Activated CD8-positive, alpha-beta memory T cell treated with anti-CD3 and anti-CD28 coated beads, Interleukin-2, amount 10 ng/mL, durations not matched to agents 7 days and 5 days (primary cell): Measurements from ENCODE around the gene TMEM131L. TPM values are rescaled to one million over a fixed set of nuclear protein-coding genes. Genes with fewer than 3 reads are reported as not detected.

Source experiments
- ATAC-seq: fragments of 150-1000 bp; cut with Tn5 transposase; one replicate; pipeline ENCODE4 v1.10.0; 2021; ENCODE audit warnings: moderate library complexity
- CTCF ChIA-PET: fragments of 350-600 bp; sonication (Branson Sonifier 250); formaldehyde crosslinking; loops from one replicate; lab custom pipeline; 2021; ENCODE audit warnings: antibody characterized with exemption; lab: Charles Lee
- DNase-seq: peaks from one replicate; pipeline ENCODE4 v3.0.0-alpha.2; 2020
- H3K27ac Mint-ChIP-seq: one replicate; pipeline ENCODE4 v1.8.0; 2021; ENCODE audit warnings: mild to moderate bottlenecking, mixed read lengths
- H3K27me3 Mint-ChIP-seq: one replicate; pipeline ENCODE4 v1.8.0; 2021; ENCODE audit warnings: mixed read lengths
- H3K36me3 Mint-ChIP-seq: one replicate; pipeline ENCODE4 v1.8.0; 2021; ENCODE audit warnings: mild to moderate bottlenecking, mixed read lengths
- H3K4me1 Mint-ChIP-seq: one replicate; pipeline ENCODE4 v1.8.0; 2021; ENCODE audit warnings: mixed read lengths
- H3K4me3 Mint-ChIP-seq: one replicate; pipeline ENCODE4 v1.8.0; 2021; ENCODE audit warnings: mild to moderate bottlenecking, moderate library complexity, mixed read lengths
- H3K9me3 Mint-ChIP-seq: one replicate; pipeline ENCODE4 v1.8.0; 2022; ENCODE audit warnings: low read depth, mixed read lengths
- total RNA-seq, 2 experiments: library from RNA; stranded (reverse); gene quantifications; one replicate each; pipeline ENCODE4 v1.2.3, GENCODE V29; 2021

TMEM131L gene
- total RNA-seq, 2 experiments from 2014 or later: 29.2 to 34.0 TPM

DNA sequence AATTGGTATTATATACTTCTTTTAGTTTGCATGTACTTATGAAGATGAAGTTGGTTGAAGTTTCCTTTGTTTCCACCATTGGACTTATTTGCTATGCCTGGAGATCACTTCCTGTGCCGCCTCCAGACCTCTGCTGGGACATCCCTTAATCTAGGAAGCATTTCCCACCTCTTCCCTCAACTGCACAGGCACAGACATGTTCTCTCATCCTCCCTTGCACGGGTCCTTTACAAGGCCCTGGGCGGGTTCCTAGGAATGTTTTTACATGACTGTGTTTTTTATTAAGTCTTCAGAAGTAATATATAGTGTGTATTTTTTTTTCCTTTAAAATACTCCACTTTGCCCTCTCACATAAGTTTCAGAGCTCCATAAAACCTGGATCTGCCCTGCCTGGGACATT is 51.0 kb downstream of the TMEM131L start:
- H3K9me3 Mint-ChIP-seq: no peaks in the 10 kb centered on the region

DNA sequence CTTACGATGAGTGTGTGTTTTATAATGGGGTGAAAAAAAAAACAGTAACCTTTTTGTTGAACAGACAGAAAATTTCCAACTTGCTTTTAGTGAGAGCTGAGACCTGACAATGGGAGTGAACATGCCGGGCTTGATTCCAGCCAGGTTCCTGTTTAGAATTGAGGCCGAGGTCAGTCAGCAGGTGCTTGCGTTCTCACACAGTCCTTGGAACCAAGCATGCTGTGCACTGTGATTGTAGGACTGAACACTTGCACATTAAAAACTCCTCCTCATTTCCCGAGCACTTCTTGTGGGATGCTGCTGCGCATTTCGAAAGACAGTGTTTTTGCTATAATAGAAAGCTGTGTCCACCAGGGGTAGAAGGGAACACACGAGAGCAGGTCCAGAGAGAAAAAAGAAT is 51.8 kb downstream of the TMEM131L start:
- CTCF ChIA-PET: interaction anchor here (1.0 to 1.7 kb wide), 6 partner anchors 10 to 56 kb away, joined by 3 to 7 read pairs (median 4); no protein-coding TSS in a partner anchor
- DNase-seq (no peak), ATAC-seq (no peak)
- Mint-ChIP-seq H3K9me3 (no peaks in the 10 kb centered on the region), H3K27ac (peak overlapping the region; percentile 86), H3K27me3 (no peaks in the 10 kb centered on the region), H3K36me3 (peaks cover 11% of the 10 kb centered on the region), H3K4me1 (peaks cover 62% of the 10 kb centered on the region), H3K4me3 (peak overlapping the region; percentile 67)

More for the DNA sequence above, 51.0 kb downstream of the TMEM131L start:
- CTCF ChIA-PET: interaction anchor here (1.4 kb wide), 1 partner anchor 19 kb away, joined by 3 read pairs; no protein-coding TSS in a partner anchor
- Mint-ChIP-seq H3K27ac (no peak overlapping the region), H3K4me3 (no peak overlapping the region), H3K36me3 (peaks cover 11% of the 10 kb centered on the region), H3K4me1 (peaks cover 54% of the 10 kb centered on the region), H3K27me3 (no peaks in the 10 kb centered on the region)
- DNase-seq: no peak
- no peak for ATAC-seq

DNA sequence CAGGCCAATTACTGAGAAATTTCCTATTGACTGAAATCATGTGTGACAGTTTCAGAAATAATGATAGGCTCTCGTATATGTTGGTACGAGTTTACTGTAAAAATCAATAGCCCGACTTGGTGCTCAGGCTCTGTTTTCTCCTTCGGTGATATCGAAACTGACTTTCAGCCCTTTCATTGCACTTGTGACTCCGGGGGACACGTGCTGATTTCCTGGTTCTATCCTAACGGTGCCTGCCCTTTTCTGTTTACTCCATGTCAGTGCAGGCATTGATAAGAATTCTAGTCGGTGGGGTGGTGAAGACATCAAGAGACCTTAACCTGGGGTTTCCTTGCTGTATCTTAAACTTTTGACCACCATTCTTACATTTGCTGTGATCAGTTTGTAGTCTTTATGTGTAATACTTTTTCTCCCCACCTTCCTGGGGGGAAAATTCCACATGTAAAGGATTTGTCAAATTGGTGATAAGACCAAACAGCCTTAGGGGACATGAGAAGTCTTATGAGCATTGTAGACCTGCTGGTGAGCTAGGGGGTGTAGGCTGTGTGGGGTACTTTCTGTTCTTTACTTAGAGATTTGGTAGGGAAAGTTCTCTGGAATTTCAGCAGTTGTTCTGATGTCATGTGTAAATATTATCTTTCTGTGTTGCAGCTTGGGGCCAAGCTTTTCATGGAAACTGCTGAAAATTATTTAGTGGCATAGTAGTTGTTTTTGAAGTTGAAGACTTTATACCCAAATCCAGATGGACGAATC is 52.7 kb downstream of the TMEM131L start:
- CTCF ChIA-PET: interaction anchor here (0.7 to 1.7 kb wide), 7 partner anchors 9 to 55 kb away, joined by 3 to 7 read pairs (median 4); no protein-coding TSS in a partner anchor
- H3K4me1 Mint-ChIP-seq: peaks cover 67% of the 10 kb centered on the region
- no peaks in the 10 kb centered on the region for H3K9me3 Mint-ChIP-seq
- H3K36me3 Mint-ChIP-seq: peaks cover 11% of the 10 kb centered on the region
- ATAC-seq (peak; percentile 25), DNase-seq (no peak)
- no peaks in the 10 kb centered on the region for H3K27me3 Mint-ChIP-seq
- H3K4me3 Mint-ChIP-seq: peak overlapping the region; percentile 67
- peak overlapping the region; percentile 86 for H3K27ac Mint-ChIP-seq

DNA sequence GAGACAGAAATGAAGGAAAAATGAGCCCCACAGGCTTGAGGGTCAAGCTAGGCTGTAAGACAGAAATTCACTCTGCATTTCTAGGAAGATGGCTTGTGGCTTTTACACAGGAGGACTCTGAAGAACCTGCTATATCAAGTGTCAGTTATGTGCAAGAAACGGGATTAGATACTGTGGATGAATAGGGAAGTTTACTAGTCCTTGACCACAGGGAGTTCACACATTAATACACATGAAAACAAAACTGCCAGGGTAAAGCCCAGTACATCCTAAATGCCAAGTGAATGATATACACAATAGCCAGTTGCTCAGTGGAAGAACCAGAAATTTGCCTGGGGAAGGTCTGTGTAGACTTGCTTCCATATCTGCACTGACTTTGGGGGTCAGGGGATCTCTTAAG is 53.5 kb downstream of the TMEM131L start:
- Mint-ChIP-seq H3K4me1 (peaks cover 72% of the 10 kb centered on the region), H3K9me3 (no peaks in the 10 kb centered on the region), H3K27ac (peak overlapping the region; percentile 86), H3K27me3 (no peaks in the 10 kb centered on the region), H3K36me3 (peaks cover 13% of the 10 kb centered on the region), H3K4me3 (peak overlapping the region; percentile 67)
- CTCF ChIA-PET: interaction anchor here (0.7 to 1.7 kb wide), 4 partner anchors 12 to 54 kb away, joined by 3 to 7 read pairs (median 4); no protein-coding TSS in a partner anchor
- ATAC-seq (no peak), DNase-seq (no peak)

DNA sequence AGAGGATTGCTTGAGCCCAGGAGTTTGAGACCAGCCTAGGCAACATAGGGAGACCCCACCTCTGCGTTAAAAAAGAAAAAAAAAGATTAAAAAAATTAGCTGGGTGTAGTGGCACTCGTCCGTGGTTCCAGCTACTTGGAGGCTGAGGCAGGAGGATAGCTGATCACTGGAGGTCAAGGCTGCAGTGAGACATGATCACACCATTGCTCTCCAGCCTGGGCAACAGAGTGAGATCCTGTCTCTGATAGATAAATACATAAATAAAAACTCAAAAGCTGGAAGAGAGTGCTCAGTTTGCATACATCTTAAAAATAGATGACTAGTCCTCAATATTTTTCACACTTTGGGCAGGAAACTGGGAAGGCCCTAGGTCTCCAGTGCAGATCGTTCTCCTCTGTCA is 54.1 kb downstream of the TMEM131L start:
- H3K9me3 Mint-ChIP-seq: no peaks in the 10 kb centered on the region
- H3K36me3 Mint-ChIP-seq: peaks cover 13% of the 10 kb centered on the region
- ATAC-seq: no peak
- H3K4me1 Mint-ChIP-seq: peaks cover 77% of the 10 kb centered on the region
- H3K27me3 Mint-ChIP-seq: no peaks in the 10 kb centered on the region
- no peak for DNase-seq
- CTCF ChIA-PET: interaction anchor here (0.7 to 1.3 kb wide), 4 partner anchors 12 to 53 kb away, joined by 3 read pairs; no protein-coding TSS in a partner anchor
- no peak overlapping the region for H3K4me3 Mint-ChIP-seq
- H3K27ac Mint-ChIP-seq: peak overlapping the region; percentile 93

DNA sequence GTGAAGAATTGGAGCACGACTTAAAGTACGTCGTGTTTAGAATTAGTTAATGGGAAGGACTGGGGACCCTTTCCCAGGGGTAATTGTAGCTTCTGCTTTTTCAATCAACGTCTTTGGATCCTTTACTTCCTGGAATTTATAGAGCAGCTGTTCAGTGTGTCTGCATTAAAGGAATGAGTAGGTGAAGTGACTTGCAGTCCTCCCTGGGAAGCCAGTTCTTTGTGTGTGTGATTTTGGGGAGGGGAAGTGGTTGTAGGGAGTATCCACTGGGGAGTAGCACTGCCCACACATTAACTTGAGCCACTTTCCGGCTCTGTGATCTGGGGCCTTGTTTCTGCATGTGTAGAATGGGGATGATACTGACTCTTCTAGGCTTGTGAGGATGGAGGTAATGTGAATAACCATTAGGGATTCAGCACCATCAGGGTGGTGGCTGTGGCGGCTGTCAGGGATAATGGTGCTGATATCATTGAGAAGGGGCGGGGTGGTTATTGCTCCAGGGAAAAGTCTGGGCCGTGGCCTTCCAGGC is 54.7 kb downstream of the TMEM131L start:
- H3K9me3 Mint-ChIP-seq: no peaks in the 10 kb centered on the region
- ATAC-seq: no peak
- H3K27ac Mint-ChIP-seq: peak overlapping the region; percentile 93
- no peaks in the 10 kb centered on the region for H3K27me3 Mint-ChIP-seq
- H3K4me1 Mint-ChIP-seq: peaks cover 80% of the 10 kb centered on the region
- CTCF ChIA-PET: interaction anchor here (0.7 to 1.3 kb wide), 6 partner anchors 11 to 53 kb away, joined by 3 read pairs; no protein-coding TSS in a partner anchor
- H3K4me3 Mint-ChIP-seq: peak overlapping the region; percentile 10
- DNase-seq: no peak
- peaks cover 15% of the 10 kb centered on the region for H3K36me3 Mint-ChIP-seq

DNA sequence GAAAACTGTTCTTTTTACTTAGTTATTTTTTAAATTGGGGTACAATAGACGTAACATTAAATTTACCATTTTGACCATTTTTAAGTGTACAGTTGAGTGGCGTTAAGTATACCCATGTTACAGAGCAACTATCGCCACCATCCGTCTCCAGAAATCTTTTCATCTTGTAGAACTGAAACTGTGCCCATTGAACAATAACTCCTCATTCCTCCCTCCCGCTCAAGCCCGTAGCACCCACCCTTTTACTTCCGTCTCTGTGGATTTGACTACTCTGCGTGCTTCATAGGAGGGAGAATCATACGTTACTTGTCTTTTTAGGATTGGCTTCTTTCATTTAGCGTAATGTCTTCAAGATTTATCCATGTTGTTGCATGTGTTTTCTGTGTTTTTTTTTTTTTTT is 55.3 kb downstream of the TMEM131L start:
- DNase-seq (no peak), ATAC-seq (peak; percentile 7)
- Mint-ChIP-seq H3K36me3 (peaks cover 17% of the 10 kb centered on the region), H3K27ac (peak overlapping the region; percentile 93), H3K4me1 (peaks cover 85% of the 10 kb centered on the region), H3K4me3 (peak overlapping the region; percentile 56), H3K9me3 (peaks cover 2% of the 10 kb centered on the region), H3K27me3 (no peaks in the 10 kb centered on the region)
- CTCF ChIA-PET: interaction anchor here (0.9 to 3.3 kb wide), 11 partner anchors 10 to 54 kb away, joined by 3 to 13 read pairs (median 4); no protein-coding TSS in a partner anchor

DNA sequence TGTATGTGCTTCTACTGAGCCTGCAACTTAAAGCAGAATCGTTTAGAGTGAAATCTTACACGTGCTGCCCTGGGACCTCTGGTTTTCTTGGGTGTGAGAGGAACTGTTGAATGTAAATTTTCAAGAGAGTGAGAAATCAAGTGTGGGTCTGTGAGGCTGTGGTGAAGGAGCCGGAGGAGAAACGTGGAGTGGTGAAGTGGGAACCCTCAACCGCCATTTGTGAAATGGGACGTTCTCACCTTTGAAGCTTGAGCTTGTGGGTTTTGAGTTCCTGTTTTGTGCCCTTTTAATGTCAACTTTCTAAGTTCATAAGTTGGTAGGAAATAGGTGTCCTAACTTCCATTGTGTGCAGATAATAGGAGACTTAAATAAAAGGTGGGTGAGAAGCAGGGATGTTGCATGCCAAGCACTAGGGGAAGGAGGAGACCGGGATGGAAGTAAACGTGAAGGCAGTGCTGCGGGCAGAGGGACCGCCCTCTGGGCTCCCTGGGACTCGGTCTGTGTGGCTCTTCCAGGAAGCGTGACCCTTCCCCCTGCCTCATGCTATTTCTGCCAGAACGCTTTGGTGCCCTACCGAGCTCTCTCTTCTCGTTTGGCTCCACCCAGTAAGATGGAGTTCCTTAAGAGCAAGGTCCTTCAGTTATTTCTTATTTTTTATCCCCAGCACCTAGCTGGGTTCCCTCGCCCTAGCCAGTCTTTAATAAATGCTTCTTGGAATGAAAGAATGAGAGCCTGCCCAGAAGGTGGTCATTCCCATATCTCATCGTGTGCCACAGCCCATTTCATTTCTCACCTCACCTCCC is 56.0 kb downstream of the TMEM131L start:
- peak; percentile 90 for DNase-seq
- peak overlapping the region; percentile 93 for H3K27ac Mint-ChIP-seq
- no peaks in the 10 kb centered on the region for H3K27me3 Mint-ChIP-seq

DNA sequence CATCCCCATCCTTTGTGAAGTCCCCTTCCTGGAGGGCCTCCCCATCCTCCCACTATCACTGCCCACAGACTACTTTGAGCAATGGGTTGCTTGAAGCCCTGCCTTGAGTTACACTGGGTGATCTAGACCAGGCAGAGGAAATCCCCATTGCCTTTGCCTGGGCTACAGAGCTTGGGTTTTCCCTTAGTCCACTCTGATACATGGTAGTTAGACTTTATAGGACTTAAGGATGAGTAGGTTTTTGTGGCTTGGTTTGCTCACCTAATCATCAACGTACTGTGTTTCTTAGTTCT is 56.6 kb downstream of the TMEM131L start:
- Mint-ChIP-seq H3K27me3 (no peaks in the 10 kb centered on the region), H3K36me3 (peaks cover 20% of the 10 kb centered on the region), H3K27ac (peak overlapping the region; percentile 93), H3K4me3 (peak overlapping the region; percentile 56), H3K4me1 (peaks cover 91% of the 10 kb centered on the region), H3K9me3 (peaks cover 2% of the 10 kb centered on the region)
- CTCF ChIA-PET: interaction anchor here (0.6 to 3.3 kb wide), 12 partner anchors 9 to 120 kb away, joined by 3 to 13 read pairs (median 4); partner anchors contain the start of gene TMEM131L
- peak; percentile 69 for DNase-seq
- peak; percentile 59 for ATAC-seq

More for the DNA sequence above, 56.0 kb downstream of the TMEM131L start:
- H3K4me1 Mint-ChIP-seq: peaks cover 91% of the 10 kb centered on the region
- peaks cover 20% of the 10 kb centered on the region for H3K36me3 Mint-ChIP-seq
- CTCF ChIA-PET: interaction anchor here (0.6 to 3.3 kb wide), 15 partner anchors 9 to 121 kb away, joined by 3 to 13 read pairs (median 4); partner anchors contain the start of gene TMEM131L
- ATAC-seq: peak; percentile 87
- peaks cover 2% of the 10 kb centered on the region for H3K9me3 Mint-ChIP-seq
- peak overlapping the region; percentile 56 for H3K4me3 Mint-ChIP-seq

DNA sequence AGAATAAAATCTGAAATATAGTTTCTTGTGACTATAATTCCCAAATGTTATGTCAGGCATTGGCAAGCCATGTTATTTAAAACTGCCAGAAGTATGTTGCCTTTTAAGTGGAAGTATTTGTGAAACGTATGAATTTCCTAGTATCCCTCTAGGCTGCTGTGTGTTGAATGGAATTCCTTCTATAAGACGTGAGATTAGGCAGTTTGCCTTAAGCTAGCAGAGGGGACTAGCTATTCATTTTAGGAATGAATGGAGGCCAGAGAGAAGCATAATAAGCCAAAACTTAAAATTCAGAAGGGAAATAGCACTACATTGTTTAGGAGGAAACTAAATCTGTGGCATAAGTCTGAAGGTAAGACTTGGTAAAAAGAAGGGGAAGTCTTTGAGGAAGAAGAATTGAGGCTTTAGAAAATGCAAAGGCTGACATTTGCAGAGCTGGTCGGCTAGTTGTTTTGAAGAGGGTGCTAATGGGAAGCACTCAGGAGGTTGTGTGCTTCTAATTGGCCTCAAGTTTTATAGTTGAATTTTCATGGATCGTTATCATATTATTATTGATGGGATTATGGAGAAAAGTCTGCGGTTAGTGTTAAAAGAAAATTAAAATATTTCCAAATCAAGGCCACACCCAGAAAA is 57.1 kb downstream of the TMEM131L start:
- peaks cover 2% of the 10 kb centered on the region for H3K9me3 Mint-ChIP-seq
- CTCF ChIA-PET: interaction anchor here (1.2 to 3.3 kb wide), 10 partner anchors 8 to 90 kb away, joined by 3 to 13 read pairs (median 6); partner anchors contain the start of gene TMEM131L
- peak overlapping the region; percentile 93 for H3K27ac Mint-ChIP-seq
- peak overlapping the region; percentile 22 for H3K4me3 Mint-ChIP-seq
- no peak for ATAC-seq
- DNase-seq: no peak
- H3K4me1 Mint-ChIP-seq: peaks cover 91% of the 10 kb centered on the region
- H3K36me3 Mint-ChIP-seq: peaks cover 20% of the 10 kb centered on the region
- H3K27me3 Mint-ChIP-seq: no peaks in the 10 kb centered on the region

DNA sequence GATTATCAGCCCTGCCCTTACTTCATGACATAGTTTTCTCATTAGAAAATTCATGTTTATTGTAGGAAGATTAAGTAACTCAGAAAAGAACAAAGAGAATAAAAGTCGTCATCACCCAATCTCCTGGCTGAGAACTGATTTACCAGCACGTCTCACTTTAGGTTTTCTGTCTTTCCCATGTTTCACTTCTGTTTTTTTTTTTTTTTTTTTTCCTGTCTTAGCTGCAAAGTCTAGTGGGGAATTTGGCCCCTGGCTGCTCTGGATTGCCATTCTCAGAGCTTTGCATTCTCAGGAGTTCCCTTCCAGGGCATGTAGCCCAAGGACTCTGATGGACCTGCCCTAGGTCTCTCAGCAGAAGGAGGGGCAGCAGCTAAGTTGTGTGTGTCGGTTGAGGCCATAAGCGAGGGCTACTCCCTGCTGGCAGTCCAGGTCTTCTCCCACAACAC is 57.8 kb downstream of the TMEM131L start:
- Mint-ChIP-seq H3K27ac (peak overlapping the region; percentile 93), H3K4me1 (peaks cover 92% of the 10 kb centered on the region), H3K9me3 (peaks cover 2% of the 10 kb centered on the region), H3K4me3 (no peak overlapping the region), H3K27me3 (no peaks in the 10 kb centered on the region), H3K36me3 (peaks cover 20% of the 10 kb centered on the region)
- CTCF ChIA-PET: interaction anchor here (1.2 to 3.3 kb wide), 4 partner anchors 17 to 85 kb away, joined by 4 to 13 read pairs (median 8); partner anchors contain the start of gene TMEM131L
- no peak for DNase-seq
- ATAC-seq: no peak

DNA sequence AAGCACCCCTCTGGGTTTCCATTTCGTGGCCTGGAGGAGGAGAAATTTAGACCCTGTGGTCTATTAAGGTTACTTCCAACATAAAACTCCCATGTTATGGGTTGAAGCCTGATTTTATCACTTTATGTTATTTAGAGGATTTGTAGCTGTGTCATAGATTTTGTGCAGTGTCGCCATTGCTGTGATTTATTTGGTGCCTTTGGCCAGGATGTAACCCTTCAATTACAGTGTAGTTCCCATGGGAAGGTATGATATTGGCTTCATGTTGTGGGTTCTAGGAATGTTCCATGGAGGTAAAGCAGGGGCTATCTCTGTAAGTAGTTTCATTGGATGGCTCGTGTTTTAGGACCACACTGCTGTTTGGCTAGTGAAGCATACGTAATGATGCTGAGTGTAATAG is 58.5 kb downstream of the TMEM131L start:
- H3K36me3 Mint-ChIP-seq: peaks cover 20% of the 10 kb centered on the region
- no peak for ATAC-seq
- no peak for DNase-seq
- H3K9me3 Mint-ChIP-seq: peaks cover 2% of the 10 kb centered on the region
- H3K27ac Mint-ChIP-seq: peak overlapping the region; percentile 48
- H3K4me3 Mint-ChIP-seq: no peak overlapping the region
- H3K4me1 Mint-ChIP-seq: peaks cover 92% of the 10 kb centered on the region
- no peaks in the 10 kb centered on the region for H3K27me3 Mint-ChIP-seq
- CTCF ChIA-PET: interaction anchor here (1.3 to 3.3 kb wide), 3 partner anchors 17 to 58 kb away, joined by 4 to 11 read pairs (median 5); partner anchors contain the start of gene TMEM131L
